Transverse colon (tissue), 4 donors: ENCODE data around the gene CUL7. TPM values are rescaled to one million over a fixed set of nuclear protein-coding genes. Genes with fewer than 3 reads are reported as not detected.

Source experiments
- DNase-seq: peaks from one replicate; pipeline ENCODE4 v3.0.0-alpha.2; 2019
- H3K27ac ChIP-seq, 4 donors: fragments of 200-600 bp; sonication (generic); 2 replicates each; pipeline ENCODE4 v1.5.1; 2016 to 2018; ENCODE audit warnings: inconsistent platforms in 4 of 4
- H3K27me3 ChIP-seq: fragments of 200-600 bp; sonication (generic); 2 replicates; pipeline ENCODE4 v1.5.1; 2017; ENCODE audit warnings: inconsistent platforms
- H3K36me3 ChIP-seq, 4 donors: fragments of 200-600 bp; sonication (generic); 2 replicates each; pipeline ENCODE4 v1.5.1; 2017 to 2019; ENCODE audit warnings: inconsistent platforms in 4 of 4
- H3K4me1 ChIP-seq, 4 donors: fragments of 200-600 bp; sonication (generic); 2 replicates each; pipeline ENCODE4 v1.5.1; 2017 to 2020; ENCODE audit warnings: inconsistent platforms in 4 of 4
- H3K4me3 ChIP-seq, 4 donors: fragments of 200-600 bp; sonication (generic); 1 replicate in 1 of 4; 2 replicates in 3 of 4; pipeline versions ENCODE4 v1.5.1 to v1.6.1; 2017 to 2019; ENCODE audit warnings: inconsistent platforms in 4 of 4
- H3K9me3 ChIP-seq, 2 donors: fragments of 200-600 bp; sonication (generic); 2 replicates each; pipeline ENCODE4 v1.5.1; 2017 to 2019; ENCODE audit warnings: inconsistent platforms in 2 of 2
- EP300 ChIP-seq: sonication (generic); formaldehyde crosslinking; IDR thresholded peaks from one replicate; pipeline ENCODE4 v1.6.1; 2017; ENCODE audit warnings: antibody characterized with exemption, low read depth
- POLR2A ChIP-seq: fragments of 450-650 bp; IDR thresholded peaks from one replicate; pipeline ENCODE4 v1.6.1; 2016; ENCODE audit warnings: antibody characterized with exemption, mild to moderate bottlenecking, moderate library complexity
- POLR2AphosphoS5 ChIP-seq, 3 donors: sonication (generic); formaldehyde crosslinking; IDR thresholded peaks; one replicate each; pipeline ENCODE4 v1.6.1; 2016; ENCODE audit warnings: antibody characterized with exemption in 3 of 3
- WGBS, 2 donors: methylation state at CpG; one replicate each; pipeline ENCODE4 v1.1.5; 2018; ENCODE audit warnings: low coverage in 1 of 2; 5-methylcytosine and 5-hydroxymethylcytosine counted together
- in situ Hi-C, 4 donors: fragments of 200-750 bp; cut with MboI; loops; one replicate each; pipeline versions ENCODE4 v1.15.0 to v1.15.1; 2017; ENCODE audit warnings: low sequenced_read_pairs in 3 of 4, low pct_ligation_motif_present in 1 of 4, low pct_unique_long_range_greater_than_20kb in 1 of 4
- intact Hi-C: fragments of 100-400 bp; cut with DNase I; formaldehyde crosslinking; loops from one replicate; pipeline ENCODE4 v1.15.1; 2023; ENCODE audit warnings: low total_unique reads
- total RNA-seq, 4 donors: library from RNA; depleted of rRNA; stranded (reverse); fragments of >200 nt; gene quantifications; one replicate each; pipeline ENCODE4 v1.1.0, GENCODE V29; 2016
- TF ChIP-seq, protein P1 (sequence below), 5 experiments: fragments of 200-600 bp in 3 of 5; fragments of 450-650 bp in 2 of 5; sonication (generic) in 3 of 5; IDR thresholded peaks; 1 replicate in 2 of 5; 2 replicates in 3 of 5; pipeline ENCODE4 v1.5.1; 2016 to 2017; ENCODE audit warnings: antibody characterized with exemption in 5 of 5, inconsistent platforms in 3 of 5, mild to moderate bottlenecking in 2 of 5, moderate library complexity in 1 of 5

Gene CUL7
- total RNA-seq, 4 donors from 2014 or later = 13.0 to 29.3 (median 15.7) TPM

DNA sequence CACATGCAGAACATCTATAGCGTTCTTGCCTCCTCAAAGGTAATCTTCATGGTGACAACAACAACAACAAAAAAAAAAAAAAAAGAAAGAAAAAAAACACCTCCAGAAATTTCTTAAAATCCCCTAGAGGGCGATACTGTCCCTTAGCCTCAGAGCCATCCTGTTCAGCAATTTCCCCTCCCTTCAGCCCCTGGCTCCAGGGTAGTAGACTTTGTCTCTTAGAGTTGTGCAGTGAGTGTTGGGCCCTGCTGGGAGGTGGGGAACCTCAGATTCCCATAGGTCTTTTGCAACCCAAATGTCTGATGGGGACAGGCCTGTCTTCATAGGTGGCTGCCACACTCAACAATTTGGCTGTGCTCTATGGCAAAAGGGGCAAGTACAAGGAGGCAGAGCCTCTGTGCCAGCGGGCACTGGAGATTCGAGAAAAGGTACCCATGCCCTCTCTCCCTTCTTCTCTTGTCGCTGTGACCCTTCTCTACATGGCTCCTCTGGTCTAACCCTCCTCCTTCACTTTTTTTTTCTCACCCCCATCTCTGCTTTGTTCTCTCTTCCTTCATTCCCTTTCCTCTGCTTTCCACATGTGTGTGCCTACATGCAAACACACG is 16.5 kb upstream of the CUL7 start:
- no peak for DNase-seq
- no peaks in the 10 kb centered on the region for H3K4me1 ChIP-seq
- 59% methylated on average over 6 of the region's 6 CpGs; no CpG with 5 or more reads in 1 of the 2 donors for WGBS, 2 donors
- H3K27ac ChIP-seq = no peak overlapping the region
- no peak overlapping the region for H3K4me3 ChIP-seq
- no peaks in the 10 kb centered on the region for H3K27me3 ChIP-seq
- no peaks in the 10 kb centered on the region for H3K9me3 ChIP-seq
- in situ Hi-C loops (no loop called here), intact Hi-C loops (loop anchor here (5.0 kb wide), 1 partner anchor 1222 kb away; no protein-coding TSS in a partner anchor)
- TF ChIP-seq, protein P1, sequence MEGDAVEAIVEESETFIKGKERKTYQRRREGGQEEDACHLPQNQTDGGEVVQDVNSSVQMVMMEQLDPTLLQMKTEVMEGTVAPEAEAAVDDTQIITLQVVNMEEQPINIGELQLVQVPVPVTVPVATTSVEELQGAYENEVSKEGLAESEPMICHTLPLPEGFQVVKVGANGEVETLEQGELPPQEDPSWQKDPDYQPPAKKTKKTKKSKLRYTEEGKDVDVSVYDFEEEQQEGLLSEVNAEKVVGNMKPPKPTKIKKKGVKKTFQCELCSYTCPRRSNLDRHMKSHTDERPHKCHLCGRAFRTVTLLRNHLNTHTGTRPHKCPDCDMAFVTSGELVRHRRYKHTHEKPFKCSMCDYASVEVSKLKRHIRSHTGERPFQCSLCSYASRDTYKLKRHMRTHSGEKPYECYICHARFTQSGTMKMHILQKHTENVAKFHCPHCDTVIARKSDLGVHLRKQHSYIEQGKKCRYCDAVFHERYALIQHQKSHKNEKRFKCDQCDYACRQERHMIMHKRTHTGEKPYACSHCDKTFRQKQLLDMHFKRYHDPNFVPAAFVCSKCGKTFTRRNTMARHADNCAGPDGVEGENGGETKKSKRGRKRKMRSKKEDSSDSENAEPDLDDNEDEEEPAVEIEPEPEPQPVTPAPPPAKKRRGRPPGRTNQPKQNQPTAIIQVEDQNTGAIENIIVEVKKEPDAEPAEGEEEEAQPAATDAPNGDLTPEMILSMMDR (IDR thresholded peaks at IDR 0.05) = peak; percentile 34 to 46 (median 37)
- no peak for TF ChIP-seq POLR2AphosphoS5 (IDR thresholded peaks at IDR 0.05)
- H3K36me3 ChIP-seq = peaks cover 0 to 37% (median 7%) of the 10 kb centered on the region in 4 donors

DNA sequence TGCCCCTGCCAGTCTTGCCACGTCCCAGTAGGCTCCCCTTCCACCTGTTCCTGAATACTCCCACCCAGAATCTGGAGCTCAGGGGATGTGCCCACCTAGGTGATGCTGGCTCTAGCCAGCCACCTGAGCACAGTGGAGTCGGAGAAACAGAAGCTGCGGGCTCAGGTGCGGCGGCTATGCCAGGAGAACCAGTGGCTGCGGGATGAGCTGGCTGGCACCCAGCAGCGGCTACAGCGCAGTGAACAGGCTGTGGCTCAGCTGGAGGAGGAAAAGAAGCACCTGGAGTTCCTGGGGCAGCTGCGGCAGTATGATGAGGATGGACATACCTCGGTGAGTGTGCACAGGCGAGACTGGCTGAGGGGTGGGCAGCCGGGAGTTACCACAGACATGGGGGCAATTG is 9.2 kb upstream of the CUL7 start:
- no peaks in the 10 kb centered on the region for H3K9me3 ChIP-seq
- H3K4me1 ChIP-seq = peaks cover 17 to 33% (median 28%) of the 10 kb centered on the region in 4 donors
- intact Hi-C loops (no loop called here), in situ Hi-C loops (no loop called here)
- WGBS, 2 donors = 87 to 93% methylated on average over 7 to 8 of the region's 12 CpGs
- TF ChIP-seq POLR2A = no peak
- TF ChIP-seq, protein P1 (IDR thresholded peaks at IDR 0.05) = no peak
- TF ChIP-seq EP300 = no peak
- no peak for TF ChIP-seq POLR2AphosphoS5 (IDR thresholded peaks at IDR 0.05)
- peaks cover 0 to 19% (median 5%) of the 10 kb centered on the region in 4 donors for H3K36me3 ChIP-seq
- no peaks in the 10 kb centered on the region for H3K27me3 ChIP-seq
- no peak for DNase-seq
- H3K4me3 ChIP-seq = no peak overlapping the region
- no peak overlapping the region for H3K27ac ChIP-seq

DNA sequence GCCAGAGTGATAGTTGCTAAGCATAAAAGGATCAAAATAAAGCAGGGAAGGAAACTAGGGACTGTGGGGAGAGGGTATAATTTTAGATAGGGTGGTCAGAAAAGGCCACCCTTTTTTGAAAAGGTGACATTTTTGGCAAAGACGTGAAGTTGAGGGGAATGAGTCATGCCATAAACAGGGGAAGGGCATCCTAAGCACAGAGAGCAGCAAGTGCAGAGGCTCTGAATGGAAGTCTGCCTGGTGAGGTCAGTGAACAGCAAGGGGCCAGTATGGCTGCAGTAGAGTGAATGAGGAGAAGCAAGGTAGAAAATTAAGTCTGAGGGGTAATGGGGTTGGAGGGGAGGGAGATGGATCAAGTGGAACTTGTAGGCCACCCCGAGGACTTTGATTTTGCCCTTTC is 8.2 kb upstream of the CUL7 start:
- no peak for DNase-seq
- H3K4me3 ChIP-seq = peak overlapping the region in 2 of 4 donors; percentile 68 to 81
- H3K36me3 ChIP-seq = peaks cover 0 to 17% (median 5%) of the 10 kb centered on the region in 4 donors
- 25 to 60% methylated on average over 1 to 2 of the region's 2 CpGs for WGBS, 2 donors
- H3K9me3 ChIP-seq = no peaks in the 10 kb centered on the region
- intact Hi-C loops (no loop called here), in situ Hi-C loops (no loop called here)
- TF ChIP-seq POLR2AphosphoS5 (IDR thresholded peaks at IDR 0.05) = no peak
- TF ChIP-seq POLR2A = no peak
- no peak for TF ChIP-seq EP300
- no peaks in the 10 kb centered on the region for H3K27me3 ChIP-seq
- H3K27ac ChIP-seq = peak overlapping the region in 2 of 4 donors; percentile 89 to 92
- peaks cover 17 to 33% (median 29%) of the 10 kb centered on the region in 4 donors for H3K4me1 ChIP-seq

DNA sequence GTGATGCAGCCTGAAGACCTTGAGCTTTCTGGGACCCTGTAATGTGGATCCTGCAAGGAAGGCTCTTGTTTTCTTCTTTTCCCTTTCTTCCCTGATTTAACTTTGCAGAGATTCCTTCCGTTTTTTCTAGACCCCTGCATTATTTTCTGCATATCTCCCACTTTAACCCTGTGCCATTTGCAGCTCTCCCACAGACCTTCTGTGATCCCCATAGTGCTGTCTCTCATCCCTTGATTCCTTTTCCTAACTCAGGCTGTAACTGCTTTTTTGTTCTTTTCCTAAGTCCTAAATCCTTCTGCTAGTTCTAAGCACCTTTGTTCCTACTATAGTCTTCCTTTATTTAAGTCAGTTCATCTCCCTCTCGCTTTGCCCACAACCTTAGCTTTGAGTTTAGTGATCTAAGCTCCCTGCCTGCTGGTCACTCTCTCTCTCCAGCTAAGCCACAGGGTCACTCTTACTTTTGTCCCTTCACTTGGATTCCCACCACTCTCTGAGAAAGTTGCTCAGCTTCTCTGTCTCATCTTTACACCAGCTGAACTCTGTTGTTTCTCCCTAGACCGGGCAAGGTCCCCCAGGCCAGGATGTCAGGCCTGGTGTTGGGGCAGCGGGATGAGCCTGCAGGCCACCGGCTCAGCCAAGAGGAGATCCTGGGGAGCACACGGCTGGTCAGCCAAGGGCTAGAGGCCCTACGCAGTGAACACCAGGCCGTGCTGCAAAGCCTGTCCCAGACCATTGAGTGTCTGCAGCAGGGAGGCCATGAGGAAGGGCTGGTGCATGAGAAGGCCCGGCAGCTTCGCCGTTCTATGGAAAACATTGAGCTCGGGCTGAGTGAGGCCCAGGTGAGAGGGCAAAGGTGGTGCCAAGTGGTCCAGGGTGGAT is 7.3 kb upstream of the CUL7 start:
- no peak for DNase-seq
- in situ Hi-C loops (no loop called here), intact Hi-C loops (no loop called here)
- H3K4me1 ChIP-seq = peaks cover 17 to 33% (median 29%) of the 10 kb centered on the region in 4 donors
- H3K27me3 ChIP-seq = no peaks in the 10 kb centered on the region
- H3K9me3 ChIP-seq = no peaks in the 10 kb centered on the region
- H3K36me3 ChIP-seq = peaks cover 0 to 9% (median 4%) of the 10 kb centered on the region in 4 donors
- TF ChIP-seq, protein P1 (IDR thresholded peaks at IDR 0.05) = no peak
- TF ChIP-seq POLR2AphosphoS5 (IDR thresholded peaks at IDR 0.05) (no peak), EP300 (no peak), POLR2A (no peak)
- peak overlapping the region in 3 of 4 donors; percentile 68 to 81 (median 68) for H3K4me3 ChIP-seq
- 46 to 69% methylated on average over 2 to 12 of the region's 12 CpGs for WGBS, 2 donors
- peak overlapping the region; percentile 89 to 95 (median 92) for H3K27ac ChIP-seq
